GM18517 (cell line): ENCODE measurements around the gene MMP21.

ENCODE experiments used
- ATAC-seq: cut with Tn5 transposase; IDR thresholded peaks from one replicate; pipeline ENCODE4 v1.9.1; 2021; ENCODE audit warnings: mild to moderate bottlenecking, moderate library complexity; ENCODE audit not compliant: unreplicated experiment

The MMP21 gene

DNA sequence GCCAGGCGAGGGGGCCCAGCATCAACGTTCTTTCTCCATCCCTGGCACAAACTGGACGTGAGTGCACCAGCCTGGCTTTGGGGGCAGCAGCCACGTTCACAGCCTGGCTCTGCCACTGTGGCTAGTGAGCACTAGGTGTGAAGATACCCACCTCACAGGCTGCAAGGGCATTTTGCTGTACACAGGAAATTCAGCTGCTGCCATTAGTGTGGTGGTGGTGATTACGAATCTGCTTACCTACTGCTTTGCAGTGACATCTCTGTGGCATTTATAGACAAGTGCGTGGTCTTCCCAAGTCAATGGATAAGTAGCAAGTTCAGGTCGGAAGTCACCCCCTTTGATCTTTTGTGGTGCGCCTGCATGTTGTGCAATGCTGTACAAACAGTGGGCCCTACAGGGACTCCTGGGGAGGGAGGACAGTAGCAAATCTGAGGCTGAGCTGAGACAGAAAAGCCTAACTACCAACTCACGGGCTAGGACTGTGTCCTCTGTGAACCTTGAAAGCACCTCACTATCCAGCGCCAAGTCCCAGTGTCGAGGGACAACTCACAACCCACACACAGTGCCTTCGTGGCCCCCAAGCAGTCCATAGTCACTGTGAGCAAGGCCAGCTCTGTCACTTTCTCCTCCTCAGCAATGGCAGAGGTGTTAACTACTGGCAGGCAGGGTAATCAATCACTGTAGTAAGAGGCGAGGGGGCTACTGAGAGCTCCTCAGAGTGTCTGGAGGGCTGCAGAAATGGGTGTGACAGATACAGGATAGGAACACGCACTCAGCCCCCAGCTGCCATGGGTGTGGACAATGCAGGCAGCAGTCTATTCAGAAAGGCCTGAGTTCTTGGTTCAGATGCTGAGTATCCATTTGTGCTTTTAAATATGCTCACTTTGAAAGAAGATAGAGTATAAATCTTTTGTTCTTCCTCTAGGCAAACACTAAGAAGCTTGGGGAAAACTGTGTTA, 17.0 kb upstream of the MMP21 start:
- no peak for ATAC-seq

DNA sequence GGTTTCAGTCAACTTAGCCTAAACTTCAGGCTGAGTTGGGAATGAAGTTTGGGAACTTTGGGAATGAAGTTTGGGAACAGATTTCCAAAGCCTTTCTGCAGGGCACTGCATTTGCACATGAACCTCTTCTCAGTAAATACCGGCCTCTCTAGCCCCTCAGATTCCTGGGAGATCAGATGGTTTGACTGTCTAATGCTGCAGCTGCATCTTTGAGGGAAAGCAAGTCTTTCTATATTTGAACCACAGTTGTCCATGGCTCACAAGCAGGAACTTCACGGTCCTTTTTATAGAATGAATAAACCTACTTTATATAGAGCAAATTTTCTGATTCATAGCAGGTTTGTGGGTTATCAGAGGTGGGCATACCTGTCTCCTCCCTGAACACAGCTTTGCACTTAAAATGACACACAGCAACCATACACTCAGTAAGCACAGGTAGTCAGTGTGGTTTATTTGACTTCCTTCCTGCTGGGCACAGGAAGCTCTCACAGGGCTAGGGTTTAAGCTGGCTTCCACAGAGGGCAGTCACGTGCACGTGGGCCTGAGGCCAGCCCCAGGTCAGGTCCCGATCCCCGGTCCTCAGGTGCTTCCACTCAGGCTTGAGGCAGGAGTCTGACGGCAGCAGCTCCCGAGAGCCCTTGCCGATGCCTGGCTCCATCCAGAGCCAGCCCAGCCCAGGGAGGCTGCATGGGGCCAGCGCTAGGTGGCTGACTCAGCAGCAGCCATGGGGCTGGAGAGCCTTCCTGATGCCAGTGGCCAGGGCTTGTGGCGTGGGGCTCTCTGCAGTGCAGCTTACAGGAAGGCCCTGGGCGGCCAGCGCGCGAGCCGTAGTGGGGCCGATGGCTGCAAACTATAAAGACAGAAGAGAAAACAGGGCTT, 12.8 kb upstream of the MMP21 start:
- no peak for ATAC-seq

DNA sequence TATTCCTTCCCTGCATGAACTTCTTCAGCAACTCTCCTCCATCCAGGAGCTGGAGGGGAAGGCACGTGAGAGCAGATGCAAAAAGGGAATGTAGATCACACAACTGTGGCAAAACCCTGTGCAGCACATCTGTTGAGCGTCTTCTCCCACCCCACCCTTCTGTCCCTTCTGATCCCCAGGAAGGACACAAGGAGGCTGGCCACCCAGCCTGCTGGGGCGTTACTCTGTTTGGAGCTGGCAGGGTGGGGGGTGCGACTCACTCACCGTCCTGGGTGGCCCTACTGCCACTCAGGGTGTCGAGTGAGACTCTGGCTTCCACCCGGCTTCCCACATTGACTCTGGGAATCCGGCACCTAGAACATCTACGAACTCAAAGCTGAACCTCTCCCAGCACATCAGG, 10.2 kb upstream of the MMP21 start:
- no peak for ATAC-seq

DNA sequence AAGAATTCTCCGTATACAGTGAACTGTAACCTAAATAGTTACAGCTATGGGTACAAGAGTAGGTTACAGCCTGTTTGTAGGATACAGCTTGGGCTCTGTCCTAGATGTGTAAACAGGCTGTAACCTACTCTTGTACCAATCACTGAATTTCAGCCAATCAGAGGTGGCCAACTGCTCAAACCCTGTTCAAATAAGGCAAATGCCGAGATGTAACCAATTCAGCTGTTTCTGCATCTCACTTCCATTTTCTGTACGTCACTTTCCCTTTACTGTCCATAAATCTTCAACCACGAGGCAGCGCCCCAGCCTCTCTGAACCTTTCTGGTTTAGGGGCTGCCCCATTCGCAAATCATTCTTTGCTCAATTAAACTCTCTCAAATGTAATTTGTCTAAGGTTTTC, 8.3 kb upstream of the MMP21 start:
- peak; percentile 93 for ATAC-seq

DNA sequence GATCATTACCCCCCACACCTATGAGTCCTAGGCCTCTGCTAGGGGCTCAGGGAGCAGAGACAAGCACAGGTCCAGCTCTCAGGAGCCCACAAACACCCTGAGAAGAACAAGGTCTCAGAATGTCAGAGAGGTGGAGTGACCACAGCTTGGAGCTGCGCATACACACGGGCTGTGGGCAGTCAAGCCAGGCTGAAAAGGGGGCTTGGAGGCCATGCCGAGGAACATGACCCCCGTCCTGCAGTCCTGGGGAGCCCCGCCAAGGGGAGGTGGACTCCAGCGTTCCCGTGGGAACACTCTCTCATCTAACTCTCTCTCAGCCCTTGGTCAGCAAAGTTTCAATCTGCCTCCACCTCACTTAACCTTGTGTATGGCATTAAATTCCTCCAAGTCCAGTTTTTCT, 7.8 kb upstream of the MMP21 start:
- ATAC-seq, result no peak

DNA sequence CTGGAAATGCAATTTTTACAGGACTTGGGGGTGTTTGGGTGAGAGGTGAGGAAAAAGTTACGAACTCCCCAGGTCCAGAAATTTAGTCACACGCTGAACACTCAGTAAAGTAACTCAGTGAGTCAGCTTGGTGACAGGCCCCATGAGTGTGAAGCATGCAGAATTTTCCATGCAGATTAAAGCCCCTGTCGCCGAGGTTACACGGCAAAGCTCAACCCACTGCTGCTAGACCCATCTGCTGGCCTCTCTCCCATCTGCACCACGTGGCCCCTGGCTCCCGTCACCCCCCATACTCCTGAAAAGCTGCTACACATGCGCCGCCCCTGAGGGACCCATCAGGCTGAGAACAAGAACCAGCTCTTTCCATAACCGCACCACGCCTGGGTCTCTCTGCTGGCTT, 7.0 kb upstream of the MMP21 start:
- ATAC-seq, result no peak

DNA sequence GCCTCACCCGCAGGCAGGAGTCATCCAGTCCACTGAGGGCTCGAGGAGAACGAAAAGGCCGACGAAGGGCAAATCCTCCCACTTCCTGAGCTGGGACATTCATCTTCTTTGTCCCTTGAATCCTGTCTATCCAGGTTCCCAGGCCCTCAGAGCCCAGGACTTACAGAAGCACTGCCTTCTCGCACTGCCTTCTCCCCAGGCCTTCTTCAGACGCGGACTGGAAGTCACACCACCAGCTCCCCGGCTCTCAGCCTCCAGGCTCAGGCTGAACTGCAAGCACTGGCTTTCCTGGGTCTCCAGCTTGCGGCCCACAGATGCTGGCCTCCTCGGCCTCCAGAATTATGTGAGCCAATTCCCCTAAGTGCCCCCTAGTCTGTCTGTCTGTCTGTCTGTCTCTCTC, 6.4 kb upstream of the MMP21 start:
- no peak for ATAC-seq

DNA sequence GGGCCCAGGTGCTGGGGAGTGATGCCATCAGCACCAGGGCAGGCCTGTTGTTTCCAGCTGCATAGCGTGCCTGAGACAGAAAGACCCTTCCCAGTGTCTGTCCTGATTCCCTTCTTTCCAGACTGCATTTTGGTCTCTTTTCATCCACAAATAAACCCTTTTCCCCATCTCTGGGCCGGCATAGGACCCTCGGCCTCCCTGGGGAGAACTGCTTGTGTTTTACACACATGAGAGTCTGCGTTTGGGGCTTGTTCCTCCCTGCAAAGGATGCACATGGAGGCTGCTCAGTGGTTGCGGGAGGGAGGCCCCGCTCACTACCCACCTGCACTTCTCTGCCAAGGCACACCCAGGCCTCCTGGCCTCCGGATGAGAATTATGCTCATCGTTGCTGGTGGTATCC, 5.8 kb upstream of the MMP21 start:
- ATAC-seq, result no peak

DNA sequence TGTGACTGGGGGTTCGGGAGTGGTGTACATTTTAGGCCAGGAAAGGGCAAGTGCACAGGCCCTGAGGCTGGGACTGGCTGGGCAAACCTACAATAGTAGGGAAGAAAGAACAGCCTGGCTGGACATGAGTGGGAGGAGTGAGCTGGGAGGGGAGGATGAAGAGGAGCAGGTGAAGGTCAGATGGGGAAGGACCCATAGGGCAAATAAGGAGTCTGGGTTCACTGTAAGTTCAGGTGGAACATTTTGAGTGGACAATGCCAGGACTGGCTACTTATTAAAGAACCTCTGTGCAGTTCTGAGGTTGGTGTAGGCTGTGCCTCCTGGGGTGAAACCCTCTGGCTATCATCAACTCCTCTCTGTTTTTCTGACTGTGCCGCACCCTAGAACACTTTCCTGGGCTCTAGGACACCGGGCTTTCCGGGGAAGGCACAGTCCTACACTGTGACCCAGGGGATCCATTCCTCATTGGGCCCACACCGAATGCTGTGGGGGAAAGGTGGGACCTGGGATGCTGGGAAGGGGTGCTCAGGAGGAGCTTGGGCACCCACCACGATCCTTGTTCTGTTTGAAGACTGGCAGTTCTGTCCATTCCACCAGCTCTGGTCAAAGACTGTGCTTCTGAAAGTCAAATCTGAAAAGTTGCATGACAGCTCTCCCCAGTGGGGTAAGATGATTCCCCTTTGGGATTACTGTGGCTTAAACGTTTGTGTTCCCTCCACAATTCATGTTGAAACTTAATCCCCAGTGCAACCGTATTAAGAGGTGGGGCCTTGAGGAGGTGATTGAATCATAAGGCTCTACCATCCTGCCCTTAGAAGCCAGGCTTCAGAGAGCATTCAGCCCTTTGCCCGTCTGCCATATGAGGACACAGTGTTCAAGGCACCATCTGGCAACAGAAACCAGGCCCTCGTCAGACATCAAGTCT, 4.0 kb upstream of the MMP21 start:
- ATAC-seq, result no peak

DNA sequence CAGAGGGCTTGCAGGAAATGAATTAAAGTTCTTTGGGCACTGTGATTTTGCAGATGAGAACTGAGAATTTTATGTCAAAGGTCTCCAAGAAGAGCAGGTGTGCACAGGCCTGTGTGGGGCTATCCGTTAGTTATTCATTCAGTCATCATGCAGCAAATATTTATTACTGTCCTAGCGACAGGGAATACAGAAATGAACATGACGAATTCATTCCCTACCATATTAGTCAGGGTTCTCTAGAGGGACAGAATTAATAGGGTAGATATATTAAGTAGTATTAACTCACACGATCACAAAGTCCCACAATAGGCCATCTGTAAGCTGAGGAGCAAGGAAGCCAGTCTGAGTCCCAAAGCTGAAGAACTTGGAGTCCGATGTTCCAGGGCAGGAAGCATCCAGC, 2.9 kb upstream of the MMP21 start:
- no peak for ATAC-seq

DNA sequence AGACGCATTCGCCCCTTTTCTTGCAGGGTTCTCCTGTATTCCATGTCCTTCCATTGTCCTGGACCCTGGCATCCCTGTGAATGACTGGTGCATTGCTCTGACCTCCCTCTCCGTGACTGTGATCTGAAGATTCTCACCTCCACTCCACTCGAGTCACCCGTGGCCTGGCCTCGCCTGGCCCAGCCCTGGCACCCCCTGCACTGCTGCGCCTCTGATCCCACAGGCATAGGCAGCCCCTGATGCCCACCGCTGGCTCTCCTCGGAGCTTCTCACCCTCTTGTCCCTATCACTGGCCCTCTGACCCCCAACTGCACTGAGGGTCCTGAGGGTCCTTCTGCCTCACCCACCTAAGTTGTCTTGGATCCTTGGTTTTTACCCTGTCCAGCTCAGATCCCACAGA, 2.2 kb upstream of the MMP21 start:
- ATAC-seq, result no peak

DNA sequence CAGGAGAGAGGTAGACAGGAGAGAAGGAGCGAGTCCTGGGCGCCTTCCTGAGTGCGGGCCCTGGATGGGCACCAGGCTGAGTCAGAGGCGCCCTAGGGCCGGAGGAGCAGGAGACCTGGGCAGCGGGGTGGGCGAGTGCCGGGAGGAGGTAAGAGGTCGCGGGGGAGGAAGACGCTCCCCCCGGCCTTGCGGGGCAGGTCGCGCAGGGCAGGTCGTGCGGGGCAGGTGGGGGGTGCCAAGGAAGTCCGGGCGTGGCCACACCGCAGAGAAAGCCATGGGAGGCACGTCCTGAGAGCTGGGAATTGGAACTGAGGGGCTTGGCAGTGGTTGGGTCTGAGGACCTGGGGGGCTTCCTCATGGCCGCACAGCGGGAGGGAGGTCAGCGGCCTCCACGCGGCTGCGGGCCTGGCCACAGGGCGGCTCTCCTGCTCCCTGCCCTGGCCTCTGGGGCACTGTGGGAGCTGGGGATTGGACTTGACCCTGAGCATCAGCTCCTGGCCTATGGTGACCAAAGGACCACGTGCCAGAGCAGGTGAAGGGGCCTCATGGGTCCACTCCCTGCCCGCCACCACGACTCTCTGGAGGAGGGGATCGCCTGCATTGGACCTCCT, 935 bp downstream of the MMP21 start:
- no peak for ATAC-seq

DNA sequence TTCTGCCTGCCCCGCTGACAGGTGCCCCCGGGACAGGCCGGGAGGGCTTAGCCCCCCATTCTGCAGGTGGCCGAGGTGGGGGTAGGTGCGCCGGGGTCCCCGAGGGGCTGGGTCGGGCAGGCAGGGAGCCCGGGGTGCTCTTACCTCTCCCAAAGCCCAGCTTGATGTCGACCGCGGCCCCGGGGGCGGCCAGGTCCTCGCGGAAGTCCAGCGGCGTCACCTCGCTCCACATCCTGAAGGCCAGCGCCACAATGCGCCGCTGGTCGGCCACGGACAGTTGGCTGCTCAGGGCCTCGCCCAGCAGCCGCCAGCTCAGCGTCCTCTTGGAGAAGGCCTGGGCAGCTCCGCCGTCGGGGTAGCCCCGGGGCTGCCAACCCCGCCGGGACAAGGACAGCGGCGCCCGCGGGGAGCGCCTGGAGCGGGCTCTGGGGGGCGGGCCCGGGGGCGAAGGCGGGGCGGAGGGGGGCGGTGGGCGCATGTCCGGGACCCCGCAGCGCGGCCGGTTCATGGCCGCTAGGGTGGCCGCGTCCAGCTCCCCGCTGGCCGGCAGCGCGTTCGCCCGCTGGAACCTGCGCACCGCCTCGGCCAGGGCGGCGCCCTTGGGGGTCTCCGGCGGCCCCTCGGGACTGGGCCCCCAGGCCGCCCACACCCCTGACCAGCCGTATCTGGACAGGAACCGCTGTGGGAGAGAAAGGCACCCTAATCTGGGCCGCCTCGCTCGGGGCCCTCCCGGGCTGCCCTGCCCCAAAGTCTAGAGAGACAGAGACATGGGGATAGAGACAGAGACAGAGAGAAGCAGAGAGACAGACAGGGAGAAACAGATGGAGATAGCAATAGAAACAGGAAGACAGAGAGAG, 1.7 kb downstream of the MMP21 start:
- no peak for ATAC-seq

DNA sequence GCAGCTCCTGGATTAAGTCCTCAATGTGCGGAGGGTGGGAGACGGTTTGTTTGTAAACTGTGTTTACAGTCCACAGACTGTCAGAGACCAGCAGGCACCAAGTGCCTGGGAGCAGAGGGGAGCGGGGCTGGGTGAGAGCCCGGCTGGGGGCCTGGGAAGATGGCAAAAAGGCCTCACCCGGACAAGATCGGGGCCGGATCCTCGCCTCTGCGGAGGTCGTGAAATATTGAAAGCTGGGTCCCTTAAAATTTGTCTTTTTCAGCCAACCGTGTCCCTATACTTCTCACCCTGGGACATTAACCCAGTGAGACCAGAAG, 2.8 kb downstream of the MMP21 start:
- no peak for ATAC-seq

DNA sequence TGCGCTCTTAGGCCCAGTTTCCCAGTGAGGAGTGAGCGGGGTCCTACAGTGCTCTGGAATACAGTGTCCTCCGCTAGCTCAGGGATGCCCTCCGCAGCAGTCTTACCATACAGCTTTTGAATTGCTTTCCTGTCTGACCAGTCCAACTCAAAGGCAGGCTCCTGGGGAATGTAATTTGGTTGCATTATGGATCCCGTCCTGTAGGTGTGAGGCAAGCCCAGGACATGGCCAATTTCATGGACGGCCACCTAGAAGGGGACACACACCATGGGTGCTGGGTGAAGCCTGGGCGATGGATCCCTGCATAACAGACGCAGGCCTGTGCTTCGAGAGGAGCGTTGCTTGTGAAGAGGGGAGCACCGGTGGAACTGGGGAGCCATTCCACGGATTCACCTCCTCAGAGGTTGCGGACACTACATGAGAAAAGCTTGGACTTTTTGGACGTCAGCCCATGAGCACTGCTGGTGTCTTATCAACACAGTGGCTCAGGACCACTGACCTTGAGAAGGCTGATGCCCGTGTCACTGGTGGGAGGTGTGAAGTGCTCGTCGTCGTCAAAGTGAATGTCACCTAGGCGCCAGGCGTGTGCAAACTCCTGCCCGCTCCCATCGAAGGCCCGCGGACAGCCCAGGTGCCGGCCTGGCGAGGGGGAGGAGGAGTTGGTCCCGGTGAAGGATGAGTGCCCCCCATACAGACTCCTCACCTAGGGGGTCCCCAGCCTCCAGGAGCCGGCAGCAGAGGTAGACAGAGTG, 3.3 kb downstream of the MMP21 start:
- no peak for ATAC-seq

DNA sequence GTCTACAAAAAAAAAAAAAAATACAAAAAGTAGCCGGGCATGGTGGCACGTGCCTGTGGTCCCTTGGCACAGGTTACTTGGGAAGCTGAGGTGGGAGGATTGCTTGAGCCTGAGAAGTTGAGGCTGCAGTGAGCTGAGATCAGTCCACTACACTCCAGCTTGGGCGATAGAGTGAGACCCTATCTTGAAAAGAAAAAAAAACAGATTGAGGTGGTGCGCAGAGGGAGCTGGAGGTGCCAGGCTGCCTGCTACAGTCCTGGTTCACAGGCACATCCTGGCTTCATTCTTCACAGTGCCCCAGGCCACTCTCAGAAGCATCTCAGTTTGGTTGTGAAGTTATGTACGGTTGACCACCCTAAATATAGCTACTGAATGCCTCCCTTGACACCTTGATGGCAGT, 4.8 kb downstream of the MMP21 start:
- no peak for ATAC-seq

DNA sequence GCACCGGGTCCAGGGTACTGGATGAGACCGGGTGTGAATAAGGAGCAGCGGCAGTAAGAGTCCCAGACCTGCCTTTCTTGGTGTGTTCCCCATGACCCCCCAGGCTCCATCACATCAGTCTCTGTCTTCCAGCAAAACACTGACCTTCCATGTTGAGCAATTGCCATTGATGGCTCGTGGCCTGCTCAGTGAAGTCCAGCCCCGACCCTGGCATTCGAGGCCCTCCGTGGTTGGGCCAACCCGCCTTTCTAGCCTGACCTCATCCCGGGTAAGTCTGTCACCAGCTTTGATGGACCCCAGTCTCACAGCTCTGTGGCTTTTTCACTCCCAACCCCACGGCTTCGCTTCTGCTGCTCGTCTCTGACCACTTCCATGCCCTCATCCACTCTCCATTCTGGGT, 6.4 kb downstream of the MMP21 start:
- no peak for ATAC-seq

DNA sequence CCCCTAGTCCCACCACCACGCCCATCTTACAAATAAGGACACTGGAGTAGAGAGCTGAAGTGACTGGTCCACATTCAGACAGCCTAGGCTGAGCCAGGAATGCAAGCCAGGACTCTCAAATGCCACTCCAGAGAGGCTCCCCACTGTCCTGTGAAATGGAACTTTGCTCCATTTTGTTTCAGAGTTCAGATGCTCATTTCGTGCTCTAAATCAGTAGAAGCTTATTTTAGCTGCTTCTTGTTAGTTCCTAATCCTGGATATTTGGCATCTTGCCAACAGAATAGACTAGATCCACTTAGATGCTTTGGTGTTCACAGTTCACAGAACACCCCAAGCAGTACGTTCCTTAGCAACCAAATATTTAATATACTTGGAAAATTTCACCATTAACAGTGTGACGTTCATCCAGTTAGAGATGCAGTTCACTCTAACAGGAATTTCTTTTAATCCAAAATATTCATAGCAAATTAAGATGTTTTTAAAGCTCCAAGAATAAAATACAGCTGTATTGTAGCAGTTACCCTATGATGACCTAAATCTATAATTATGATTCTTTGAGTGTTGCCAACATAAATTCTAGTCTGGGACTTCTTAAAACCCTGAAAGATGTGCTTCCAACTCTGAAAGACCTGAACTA, 7.3 kb downstream of the MMP21 start:
- no peak for ATAC-seq

DNA sequence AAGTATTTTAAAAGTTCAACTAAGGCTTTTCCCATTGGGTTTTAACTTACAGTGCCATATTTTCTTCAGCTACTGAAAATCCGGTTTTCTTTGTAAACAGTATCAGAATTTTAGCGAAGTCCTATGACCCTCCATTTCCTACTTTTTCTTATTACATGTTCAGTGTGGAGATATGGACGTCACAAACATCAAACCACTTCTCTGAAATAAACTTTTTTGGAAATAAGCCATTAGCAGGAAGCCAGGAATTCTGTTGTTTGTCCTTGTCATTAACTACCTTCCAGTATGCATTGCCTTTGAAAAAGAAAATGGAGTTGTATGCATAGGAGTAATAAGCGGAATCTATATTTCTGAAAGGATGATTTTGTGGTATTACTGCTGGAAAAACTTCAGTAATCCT, 9.1 kb downstream of the MMP21 start:
- no peak for ATAC-seq
